HCEC 1CT (cell line): ENCODE results near the gene ARHGAP26.

Experiments
- DNase-seq: peaks from one replicate; pipeline ENCODE4 v3.0.0-alpha.2; 2017

ARHGAP26 gene

DNA sequence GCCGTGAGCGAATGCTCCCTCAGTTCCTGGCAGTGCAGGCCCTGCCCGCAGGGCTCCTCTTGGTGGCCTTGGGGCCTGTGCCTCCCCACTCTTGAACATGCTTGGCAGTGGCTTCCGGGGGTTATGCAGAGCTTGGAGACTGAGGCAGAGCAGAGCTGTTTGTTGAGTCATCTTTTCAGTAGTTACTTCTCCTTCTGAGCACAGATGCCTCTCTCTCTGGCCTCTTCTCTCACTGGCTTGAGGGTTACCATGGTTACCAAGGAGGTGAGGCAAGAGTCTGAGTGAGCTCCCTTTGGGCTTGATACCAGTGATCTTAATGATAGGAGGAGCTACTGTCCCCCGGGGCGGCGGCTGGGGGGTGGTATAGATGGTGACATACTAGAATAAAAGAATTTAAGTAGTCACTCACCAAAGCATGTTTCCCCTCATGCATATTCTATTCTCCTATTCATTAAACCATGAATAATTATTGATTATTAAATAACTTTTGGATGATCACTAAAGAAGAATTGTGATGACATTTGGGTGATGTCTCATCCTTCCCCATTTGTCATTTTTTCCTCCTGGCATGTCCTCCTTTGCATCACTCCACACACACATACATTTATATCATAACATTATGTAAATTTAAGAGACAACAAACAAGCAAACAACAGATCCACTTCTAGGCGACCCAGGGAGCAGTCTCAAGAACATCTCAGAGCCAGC is 111.1 kb downstream of the ARHGAP26 start:
- peak; percentile 83 for DNase-seq

DNA sequence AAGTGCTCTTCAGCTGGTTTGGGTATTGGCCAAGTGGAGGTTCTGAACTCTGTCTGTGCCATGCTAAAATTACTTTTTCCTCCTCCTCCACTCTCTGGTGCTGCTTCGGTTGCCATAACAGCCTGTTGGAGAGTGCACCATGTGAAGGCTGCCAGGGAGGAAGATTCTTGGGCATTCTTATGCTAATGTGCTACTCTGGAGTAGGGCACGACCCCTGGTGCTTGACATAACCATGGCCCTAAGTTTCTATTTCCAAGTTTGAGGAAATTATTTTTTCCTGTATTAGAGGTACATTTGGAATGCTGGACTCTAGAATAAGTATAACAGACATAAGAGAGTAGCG is 111.6 kb downstream of the ARHGAP26 start:
- no peak for DNase-seq

DNA sequence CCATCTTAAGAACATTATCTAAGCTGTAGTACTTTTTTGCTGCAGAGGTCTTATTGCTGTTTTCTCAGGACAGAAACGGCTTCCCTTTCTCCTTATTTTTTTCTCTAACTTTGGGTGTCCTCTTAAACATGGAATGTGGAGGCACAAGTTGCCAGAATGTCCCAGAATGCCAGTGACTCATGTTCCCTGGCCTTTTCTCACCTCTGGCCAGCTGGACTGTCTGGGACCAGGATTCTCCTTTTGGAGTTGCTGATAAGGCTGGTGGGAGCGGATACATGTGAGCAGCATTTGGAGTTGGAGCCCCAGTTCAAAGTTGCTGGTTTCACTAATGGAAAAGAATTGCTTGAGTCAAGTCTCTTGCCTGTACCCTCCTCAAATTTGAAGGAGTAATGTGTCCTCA is 112.8 kb downstream of the ARHGAP26 start:
- peak; percentile 57 for DNase-seq

GRCh38 chr5:142883438-142883837 is 113.3 kb downstream of the ARHGAP26 start:
- DNase-seq = no peak

- DNase-seq = no peak
Measured at GRCh38 chr5:142884029-142884428, 113.9 kb downstream of the ARHGAP26 start.

GRCh38 chr5:142886211-142886610 is 116.0 kb downstream of the ARHGAP26 start:
- DNase-seq = peak; percentile 59

DNA sequence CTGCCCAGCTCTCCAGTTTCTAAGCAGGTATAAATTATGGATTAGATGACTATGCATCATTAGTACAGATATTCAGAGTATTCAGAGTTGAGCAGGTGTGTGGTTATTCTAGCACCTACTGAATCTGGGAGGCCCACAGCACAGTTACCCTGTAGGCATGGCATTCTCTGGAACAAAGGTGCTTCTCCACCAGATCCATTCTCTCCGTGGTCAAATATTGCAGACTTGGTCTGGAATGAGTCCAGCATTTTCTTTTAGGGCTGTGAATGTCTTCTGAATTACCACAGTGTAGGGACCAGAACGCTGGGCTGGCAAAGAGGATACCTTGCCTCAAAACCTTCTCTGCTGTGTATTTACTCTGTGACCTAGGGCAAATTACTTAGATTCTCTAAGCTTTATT is 116.8 kb downstream of the ARHGAP26 start:
- no peak for DNase-seq

DNA sequence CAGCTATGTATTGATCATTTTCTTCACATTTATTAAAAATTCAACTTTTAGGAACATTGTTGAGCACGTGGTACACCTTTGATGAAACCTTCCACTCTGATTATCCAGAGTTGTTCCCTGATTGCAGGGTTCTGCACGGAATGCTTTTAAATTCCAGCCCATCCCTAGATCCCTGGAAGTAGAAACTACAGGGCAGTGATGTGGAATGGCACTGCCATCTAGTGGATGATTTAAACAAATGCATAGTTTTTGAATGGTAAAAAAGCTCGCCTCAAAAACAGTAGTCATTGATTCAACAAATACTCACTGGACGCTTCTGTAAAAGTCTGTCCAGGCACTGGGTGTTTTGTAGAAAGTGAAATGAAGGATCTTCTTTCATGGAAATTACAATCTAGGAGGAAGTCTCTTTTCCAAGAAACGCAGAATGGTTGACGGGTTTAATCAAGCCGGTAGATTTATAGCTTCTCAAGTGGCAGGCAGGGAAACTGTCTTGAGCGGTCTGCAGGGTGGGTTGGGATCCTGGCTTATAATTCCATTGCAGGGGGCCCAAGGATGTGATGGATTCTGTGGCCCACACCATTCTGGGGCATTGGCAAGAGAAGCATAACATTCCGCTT is 118.4 kb downstream of the ARHGAP26 start:
- peak; percentile 60 for DNase-seq

GRCh38 chr5:142892021-142892420 is 121.8 kb downstream of the ARHGAP26 start:
- DNase-seq = no peak

DNA sequence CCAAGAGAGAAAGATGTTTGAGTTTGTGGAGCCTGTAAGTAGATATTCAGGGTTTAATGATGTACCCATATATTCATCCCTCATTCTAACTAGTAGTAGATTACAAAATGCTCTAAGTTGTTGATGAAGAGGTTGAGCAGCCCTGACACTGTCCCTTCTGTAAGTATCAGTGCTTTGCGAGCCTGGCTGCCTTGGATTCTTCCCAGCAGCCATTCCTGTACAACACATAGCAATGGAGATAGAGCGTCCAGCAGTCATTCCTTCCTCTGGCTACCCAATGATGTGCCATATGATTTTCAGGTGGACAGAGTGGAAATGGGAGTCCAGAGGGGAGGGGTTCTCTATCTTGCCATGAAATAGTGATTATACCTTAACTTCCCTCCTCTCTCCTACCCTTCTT is 124.1 kb downstream of the ARHGAP26 start:
- no peak for DNase-seq

GRCh38 chr5:142894749-142895148 is 124.6 kb downstream of the ARHGAP26 start:
- DNase-seq = peak; percentile 56

DNA sequence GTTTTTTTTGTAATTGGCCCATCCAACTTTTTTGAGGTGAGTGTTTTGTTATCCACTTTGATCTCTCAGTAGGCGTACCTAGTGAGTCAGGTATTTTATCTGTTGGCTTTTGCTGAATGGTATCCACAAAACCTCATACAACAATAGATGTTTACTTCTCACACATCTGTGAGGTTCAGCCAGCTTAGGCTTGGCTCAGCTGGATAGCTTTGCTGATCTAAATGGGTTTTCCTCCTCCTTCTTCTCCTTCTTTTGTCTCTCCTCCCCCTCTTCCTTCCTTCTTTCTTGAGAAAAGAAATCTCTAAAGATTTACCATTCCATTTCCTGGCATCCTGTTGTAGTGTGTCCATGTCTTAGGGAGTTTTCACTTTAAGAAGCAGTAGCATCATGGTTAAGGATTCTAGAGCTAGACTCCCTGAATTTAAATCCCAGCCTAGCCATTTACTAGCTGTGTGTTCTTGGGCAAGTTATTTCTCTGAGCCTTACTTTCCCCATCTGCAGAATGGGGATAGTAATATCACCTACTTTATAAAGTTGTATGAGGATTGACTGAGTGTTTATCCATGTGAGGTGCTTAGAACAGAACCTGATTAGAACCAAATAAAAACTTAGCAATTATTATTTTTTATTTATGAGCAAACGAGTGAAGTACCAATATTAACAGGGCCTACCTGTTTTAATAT is 126.3 kb downstream of the ARHGAP26 start:
- no peak for DNase-seq

DNA sequence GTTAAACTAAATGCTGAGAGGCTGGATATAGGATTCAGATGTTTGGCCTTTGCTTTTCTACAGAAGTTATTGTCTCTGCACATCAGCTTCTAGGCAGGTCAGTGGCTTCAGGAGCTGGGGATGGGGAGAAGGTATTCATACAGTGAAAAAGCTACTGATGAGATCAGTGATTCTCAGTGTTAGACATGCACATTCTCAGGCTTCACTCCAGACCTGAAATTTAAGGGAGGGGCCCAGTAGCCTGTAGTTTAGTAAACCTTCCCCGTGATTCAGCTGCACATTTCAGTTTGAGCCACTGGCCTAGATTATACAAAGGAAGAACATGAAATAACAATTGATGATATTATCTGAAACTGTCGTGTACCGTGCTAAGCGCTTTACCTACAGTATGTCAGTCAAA is 127.2 kb downstream of the ARHGAP26 start:
- DNase-seq = no peak

GRCh38 chr5:142900927-142901326 is 130.8 kb downstream of the ARHGAP26 start:
- peak; percentile 72 for DNase-seq

DNA sequence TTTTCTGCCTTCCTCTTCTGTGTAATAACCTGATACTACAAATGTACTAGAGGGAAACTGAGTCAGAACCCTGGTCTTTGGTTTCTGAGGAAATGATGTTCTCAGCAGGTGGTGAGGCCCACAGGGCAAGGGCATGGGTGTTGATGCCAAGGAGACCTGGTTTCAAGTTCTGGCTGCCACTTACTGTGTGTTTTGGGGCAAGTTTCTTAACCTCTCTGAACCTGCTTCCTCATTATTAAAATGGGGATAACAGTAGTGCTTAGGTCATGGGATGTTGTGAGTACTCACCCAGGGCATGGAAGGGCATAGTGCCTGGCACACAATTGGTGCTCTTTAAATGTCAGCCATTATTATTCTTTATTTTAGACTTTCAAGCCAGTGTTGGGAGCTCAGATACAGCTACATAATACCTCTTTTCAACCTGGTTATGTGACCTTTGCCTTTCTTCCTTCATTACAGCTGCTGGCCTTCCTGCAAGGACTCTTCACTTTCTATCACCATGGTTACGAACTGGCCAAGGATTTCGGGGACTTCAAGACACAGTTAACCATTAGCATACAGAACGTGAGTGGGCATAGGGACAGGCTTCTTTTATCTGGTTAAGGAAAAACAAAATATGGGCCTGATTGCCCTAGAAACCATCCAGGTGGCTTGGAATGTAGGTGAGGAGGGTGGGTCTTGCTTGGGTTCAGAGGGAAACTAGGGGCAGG is 131.5 kb downstream of the ARHGAP26 start:
- no peak for DNase-seq

GRCh38 chr5:142902186-142902965 is 132.2 kb downstream of the ARHGAP26 start:
- DNase-seq = no peak

DNA sequence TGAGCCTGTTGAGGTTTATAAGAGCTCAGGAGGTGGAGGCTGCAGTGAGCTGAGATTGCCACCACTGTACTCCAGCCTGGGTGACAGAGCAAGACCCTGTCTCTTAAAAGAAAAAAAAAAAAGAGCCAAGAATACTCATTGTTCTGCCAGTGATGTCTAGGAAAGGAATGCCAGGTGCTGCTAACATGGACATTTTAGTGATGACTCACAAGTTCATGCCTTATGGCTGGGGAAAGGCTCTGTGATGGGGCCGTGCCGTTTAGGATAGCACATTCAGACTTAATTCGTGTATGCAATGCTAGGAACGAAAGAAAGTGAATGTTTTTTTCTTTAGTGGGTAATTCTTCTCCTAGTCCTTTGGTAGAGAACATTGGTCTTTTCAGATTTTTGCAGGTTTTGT is 134.2 kb downstream of the ARHGAP26 start:
- DNase-seq = no peak

DNA sequence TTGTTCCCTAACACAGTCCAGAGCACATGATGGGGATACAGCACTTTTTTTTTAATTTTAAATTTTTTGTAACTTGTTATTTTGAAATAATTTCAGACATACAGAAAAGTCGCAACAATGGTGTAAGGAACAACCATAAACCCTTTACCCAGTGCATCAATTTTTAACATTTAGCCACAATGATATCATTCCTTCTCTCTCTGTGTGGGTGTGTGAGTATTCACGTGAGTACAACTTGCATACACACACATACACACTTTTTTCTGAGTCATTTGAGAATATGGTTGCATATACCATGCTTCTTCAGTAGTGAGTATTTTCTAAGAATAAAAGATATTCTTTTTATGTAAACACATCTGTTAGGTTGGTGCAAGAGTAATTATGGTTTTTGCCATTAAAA is 135.2 kb downstream of the ARHGAP26 start:
- no peak for DNase-seq

- no peak for DNase-seq
Measured at GRCh38 chr5:142906863-142907671, 136.9 kb downstream of the ARHGAP26 start.

DNA sequence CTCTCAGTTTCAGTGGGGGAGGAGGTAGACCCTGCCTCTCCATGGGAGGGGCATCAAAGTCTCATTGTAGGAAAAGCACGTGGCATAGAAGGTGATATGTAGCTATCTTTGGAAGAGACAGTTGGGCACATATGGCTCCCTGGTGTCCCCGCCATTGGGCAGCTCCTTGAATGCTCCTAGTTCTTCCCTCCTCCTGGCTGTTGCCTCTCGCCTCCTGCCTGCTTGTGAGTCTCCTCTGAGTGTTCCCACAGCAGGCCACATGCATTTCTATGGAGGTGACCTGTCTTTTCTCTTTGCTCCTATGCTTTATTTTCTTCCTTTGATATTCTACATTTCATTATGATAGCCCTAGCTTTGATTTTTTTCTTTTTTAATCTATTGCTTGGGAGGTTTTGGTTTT is 138.5 kb downstream of the ARHGAP26 start:
- DNase-seq = no peak

DNA sequence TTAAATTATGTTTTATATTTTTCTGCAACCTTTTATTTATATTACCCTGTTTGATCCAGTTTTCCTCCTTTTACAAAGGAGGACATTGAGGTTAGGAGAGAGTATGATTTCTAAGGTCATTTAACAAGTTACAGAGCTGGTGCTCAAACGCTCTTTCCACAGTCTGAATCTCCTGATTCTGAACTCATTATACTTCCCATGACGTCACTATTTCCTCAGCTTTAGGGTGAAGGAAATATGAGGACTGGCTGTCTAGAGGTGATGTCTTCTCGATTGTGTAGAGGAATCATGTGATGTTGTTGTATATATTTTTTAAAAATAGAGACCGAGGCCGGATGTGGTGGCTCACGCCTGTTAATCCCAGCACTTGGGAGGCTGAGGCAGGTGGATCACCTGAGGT is 140.0 kb downstream of the ARHGAP26 start:
- no peak for DNase-seq

DNA sequence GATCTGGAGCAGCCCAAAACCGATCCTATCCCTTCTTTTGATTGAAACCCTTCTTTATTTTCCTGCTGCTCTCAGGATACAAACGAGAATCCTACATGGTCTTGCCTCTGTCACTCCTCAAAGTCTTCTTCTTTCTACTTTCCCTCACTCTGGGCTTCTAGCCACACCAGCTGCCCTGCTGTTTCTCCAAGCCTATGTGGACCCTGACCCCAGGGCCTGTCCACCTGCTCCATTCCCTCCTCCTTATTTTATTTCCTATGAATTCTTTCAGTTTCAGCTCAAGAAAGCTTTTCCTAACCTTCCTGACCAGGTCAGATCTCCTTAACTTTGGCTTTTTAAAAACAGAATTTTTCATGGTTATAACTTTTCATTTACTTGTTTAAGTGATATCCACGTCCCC is 141.0 kb downstream of the ARHGAP26 start:
- no peak for DNase-seq
